DMS153 (cell line): ENCODE data around the gene LRRC7.
A peak's percentile ranks its signal among the peaks of the same experiment; 100 is the strongest.

ENCODE experiments used
- DNase-seq: peaks from one replicate; lab custom pipeline; 2025; lab: John Stamatoyannopoulos, UW

The LRRC7 gene

GRCh38 chr1:69976896-69977295 is 409.2 kb downstream of the LRRC7 start:
- DNase-seq = no peak

- no peak for DNase-seq
These were observed 415.3 kb downstream of the LRRC7 start for GRCh38 chr1:69982992-69983391.

DNA sequence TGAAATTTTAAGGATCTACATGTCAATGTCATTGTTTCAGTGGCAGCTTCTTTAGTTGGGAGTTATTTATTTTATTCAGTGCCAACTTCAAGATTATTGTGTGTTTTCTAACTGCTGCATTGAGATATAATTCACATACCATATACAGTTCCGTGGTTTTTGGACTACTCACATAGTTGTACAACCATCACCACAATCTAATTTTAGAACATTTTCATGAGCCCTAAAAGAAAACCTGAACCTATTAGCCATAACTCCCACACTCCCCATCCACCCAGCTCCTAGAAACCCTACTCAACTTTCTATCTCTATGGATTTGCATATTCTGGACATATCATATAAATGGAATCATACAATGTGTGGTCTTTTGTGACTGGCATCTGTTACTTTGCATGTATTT is 417.7 kb downstream of the LRRC7 start:
- no peak for DNase-seq

GRCh38 chr1:69985901-69986439 is 418.2 kb downstream of the LRRC7 start:
- DNase-seq = no peak

DNA sequence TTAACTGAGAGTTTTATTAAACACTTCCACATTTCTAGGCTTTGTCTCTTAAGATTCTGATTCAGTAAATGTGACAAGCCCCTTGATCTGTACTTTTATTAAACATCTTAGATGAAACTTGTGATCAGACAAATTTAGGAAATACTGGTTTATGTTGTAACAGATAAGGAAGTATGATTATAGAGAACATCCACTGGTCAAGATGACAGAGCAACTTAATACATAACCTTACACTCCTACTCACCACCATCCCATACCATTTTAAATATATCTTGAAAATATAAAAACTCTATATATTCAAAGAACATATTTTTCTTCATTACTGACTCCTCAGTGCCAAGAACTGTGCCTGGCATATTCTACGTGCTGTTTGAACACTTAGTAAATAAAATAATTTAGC is 420.2 kb downstream of the LRRC7 start:
- DNase-seq = no peak

- no peak for DNase-seq
These were observed 423.9 kb downstream of the LRRC7 start for GRCh38 chr1:69991644-69992043.

- DNase-seq = no peak
These were observed 424.9 kb downstream of the LRRC7 start for GRCh38 chr1:69992594-69992993.

DNA sequence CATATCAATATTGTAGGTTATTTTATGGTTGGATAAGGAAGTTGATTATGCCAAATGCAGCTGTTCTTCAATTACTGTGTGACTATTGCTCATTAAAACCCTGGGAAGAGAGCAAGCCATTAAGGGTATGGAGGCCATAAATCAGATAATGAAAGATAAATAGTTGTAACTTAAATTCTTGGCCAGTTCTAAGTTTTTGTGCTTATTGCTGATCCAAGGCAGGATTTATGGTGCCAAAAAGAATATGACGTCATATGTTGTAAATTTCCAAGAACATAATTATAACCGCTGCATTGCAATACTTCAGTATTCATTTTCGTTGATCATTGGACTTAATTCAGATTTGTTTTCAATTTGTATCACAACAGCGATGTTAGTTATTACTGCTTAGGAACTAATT is 426.1 kb downstream of the LRRC7 start:
- DNase-seq = no peak

- no peak for DNase-seq
These were observed 426.5 kb downstream of the LRRC7 start for GRCh38 chr1:69994241-69994640.

- DNase-seq = no peak
These were observed 431.1 kb downstream of the LRRC7 start for GRCh38 chr1:69998847-69999246.

GRCh38 chr1:70003211-70003908 is 435.6 kb downstream of the LRRC7 start:
- no peak for DNase-seq

DNA sequence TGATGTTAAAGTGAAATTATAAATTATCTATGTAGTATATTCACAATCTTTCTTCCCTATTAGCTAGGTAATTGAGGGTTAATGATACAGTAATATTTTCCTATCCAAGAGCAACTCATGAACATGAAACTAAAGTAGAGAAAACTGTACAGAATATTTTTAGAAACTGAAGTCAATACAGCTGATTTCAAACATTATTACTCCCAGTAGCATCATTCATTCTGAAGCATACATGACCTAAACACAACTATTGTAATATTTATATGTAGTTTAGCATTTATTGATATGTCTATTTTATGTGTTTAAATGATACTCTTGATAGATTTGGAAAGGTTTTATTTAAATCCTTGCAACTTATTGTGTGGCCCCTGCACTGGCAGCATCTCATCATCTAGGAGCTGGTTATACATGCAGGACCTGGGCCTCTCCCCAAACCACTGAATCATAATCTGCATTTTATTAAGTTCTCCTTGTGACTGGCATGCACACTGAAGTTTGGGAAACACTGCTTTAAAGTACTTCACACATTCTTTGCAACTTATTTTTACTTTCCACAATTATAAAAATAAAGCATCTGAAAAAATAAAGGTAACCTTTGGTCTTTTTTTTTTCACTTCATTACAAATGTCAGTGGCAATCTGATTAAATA is 437.8 kb downstream of the LRRC7 start:
- DNase-seq = no peak

- DNase-seq = no peak
These were observed 440.9 kb downstream of the LRRC7 start for GRCh38 chr1:70008660-70009059.

DNA sequence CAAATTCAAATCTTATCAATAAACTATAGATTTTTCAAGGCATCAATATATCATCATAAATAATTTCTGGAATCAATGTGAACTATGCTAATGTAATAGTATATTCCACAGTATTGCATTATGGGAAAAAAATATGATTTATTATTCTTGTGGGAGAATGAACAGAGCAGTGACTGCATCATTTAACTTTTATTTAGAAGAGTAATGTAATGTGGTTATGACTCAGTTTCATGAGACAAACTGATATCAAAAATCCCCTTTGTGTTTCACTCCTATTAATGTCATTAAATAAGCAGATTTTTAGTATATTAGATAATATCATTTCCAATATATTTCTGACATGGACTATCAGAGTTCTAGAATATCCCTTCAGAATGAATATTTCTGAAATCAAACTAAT is 450.0 kb downstream of the LRRC7 start:
- no peak for DNase-seq

- DNase-seq = no peak
These were observed 456.6 kb downstream of the LRRC7 start for GRCh38 chr1:70024272-70024671.

DNA sequence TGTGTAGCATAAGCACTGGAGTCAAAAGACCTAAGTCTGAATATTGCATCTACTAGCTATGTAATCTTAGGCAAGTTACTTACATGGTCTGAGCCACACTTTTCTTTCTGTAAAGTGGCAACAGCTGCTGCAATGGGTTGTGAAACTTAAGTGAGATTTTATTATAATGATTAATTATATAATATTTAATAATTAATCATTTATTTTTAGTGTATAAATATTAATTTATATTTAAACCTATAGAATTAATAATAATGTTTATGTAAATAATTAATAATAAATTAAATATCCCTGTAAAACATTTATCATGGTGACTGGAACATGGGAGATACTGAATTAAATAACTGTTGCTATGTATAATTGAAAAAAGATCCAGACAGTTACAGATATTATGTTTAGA is 457.3 kb downstream of the LRRC7 start:
- no peak for DNase-seq

DNA sequence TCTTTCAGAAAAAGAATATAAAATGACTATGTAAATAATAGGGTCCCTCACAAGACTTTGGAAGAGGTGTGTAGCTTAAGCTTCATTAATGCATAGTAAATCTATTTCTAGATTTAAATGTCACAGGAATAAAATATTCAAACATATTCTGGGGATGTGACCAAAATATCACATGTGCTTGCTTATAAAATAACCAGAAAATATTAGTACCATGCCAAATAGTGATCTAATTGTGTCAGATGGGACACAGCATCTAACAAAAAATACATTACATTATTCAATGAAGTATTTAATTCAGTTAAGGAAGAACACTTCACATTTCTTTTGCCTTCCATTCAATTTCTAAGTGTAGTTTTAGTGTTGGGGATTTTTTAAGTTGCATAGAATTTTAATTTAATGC is 458.1 kb downstream of the LRRC7 start:
- no peak for DNase-seq

DNA sequence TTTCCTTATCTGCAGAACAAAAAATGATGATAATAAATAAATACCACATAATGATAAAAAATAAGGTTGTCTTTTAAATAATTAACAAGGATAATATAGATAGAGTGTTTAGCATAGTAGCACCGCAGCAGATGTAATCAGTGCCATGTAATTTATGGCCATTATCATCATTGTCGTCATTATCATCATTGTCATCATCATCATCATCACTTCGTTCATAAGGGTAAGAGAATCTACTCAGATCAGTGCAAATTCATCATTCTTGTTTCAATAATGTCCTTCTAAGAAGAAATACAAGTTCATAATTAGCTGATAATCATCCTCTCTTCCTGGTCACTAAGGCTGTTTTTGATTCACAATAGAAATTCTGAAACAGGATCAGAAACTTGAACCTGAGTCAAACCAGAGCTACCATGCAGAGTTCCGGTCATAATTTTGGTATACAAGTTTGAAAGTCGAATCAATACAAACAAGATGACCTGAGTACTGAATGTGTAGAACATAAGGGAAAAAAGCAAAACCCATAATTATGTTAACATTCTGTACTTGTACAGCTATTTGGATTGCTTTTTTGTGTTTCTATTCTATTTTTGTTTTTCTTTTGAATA is 465.6 kb downstream of the LRRC7 start:
- no peak for DNase-seq

DNA sequence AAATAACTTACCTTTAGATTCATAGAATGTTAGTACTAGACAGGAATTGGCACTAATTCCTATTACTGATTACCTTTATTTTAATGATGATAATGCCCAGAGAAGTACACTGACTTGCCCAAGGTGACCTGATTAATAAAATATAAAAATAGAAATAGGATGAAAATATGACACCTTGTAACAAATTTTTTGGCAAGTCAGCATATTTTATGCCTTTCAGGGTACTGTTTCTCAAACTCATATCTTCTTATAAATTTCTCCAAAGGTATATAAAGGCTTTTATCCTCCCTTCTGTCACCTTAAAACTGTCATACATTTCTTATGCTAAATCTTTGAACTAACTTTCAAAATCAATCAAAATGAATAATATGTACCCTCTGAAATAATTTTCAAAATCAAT is 466.2 kb downstream of the LRRC7 start:
- DNase-seq = no peak

GRCh38 chr1:70034403-70034802 is 466.7 kb downstream of the LRRC7 start:
- DNase-seq = peak; percentile 83

DNA sequence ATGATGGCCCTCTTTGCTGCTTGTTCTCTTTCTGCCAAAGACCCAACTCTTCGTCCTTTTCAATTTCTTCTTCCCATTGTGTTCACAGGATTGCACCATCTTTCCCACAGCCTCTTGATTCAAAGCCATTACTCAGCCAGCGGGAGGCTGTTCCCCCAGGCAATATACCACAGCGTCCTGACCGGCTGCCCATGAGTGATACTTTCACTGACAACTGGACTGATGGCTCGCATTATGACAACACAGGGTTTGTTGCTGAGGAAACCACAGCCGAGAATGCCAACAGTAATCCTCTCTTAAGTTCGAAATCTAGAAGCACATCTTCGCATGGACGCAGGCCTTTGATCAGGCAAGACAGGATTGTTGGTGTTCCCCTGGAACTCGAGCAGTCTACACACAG is 470.3 kb downstream of the LRRC7 start:
- no peak for DNase-seq

DNA sequence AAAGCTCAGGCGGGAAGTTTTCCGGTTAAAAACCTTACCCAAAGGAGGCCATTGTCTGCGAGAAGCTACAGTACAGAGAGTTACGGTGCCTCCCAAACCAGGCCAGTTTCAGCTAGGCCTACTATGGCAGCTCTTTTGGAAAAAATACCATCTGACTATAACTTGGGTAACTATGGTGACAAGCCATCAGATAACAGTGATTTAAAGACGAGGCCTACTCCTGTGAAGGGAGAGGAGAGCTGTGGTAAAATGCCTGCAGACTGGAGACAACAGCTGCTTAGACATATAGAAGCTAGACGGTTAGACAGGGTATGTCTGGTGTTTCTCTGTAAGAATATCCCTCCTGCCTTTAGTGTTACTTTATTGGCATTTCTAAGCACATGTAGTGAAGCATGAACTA is 471.8 kb downstream of the LRRC7 start:
- no peak for DNase-seq

GRCh38 chr1:70041317-70042045 is 473.8 kb downstream of the LRRC7 start:
- no peak for DNase-seq
